Fibroblast of skin of scalp (primary cell): ENCODE measurements around the gene CHI3L1.

ENCODE experiments used
- DNase-seq: peaks from one replicate; pipeline ENCODE4 v3.0.0-alpha.2; 2013

The CHI3L1 gene

DNA sequence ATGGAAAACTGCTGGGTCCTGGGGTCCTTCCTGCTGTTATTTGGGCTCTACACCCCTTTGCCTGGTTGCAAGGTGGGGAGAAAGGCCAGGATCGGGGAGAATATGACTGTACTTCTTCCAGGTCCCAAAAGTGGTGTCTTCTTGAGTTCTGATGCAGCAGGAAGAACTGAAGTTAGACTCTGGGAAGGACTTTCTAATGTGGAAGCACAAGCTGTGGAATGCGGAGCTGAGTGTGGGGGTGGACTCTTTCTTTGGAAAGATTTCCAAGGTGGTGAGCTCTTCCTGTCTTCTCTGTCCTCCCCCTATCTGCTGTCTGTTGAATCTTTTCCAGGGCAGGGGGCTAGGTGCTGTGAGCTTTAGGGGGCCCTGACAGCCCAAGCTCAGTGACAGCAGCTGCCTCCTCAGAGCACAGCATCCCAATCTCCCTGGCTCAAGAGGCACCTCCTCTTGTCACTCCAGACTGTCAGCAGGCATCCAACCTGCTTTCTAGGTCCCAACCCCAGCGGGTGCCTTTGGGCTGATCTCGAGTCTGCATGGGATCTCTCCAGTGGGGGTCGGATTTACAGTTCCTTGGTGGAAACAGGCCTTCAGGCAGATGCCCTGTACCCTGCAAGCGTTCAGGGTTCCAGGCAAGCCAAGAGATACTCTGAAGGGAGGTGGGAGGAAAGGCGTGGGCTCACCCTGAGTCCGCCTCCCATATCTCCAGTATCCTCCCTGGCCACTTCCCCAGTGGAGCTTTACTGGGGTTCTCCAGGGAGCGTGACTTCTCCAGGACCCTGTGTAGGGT lies 35.8 kb downstream of the CHI3L1 start:
- no peak for DNase-seq

DNA sequence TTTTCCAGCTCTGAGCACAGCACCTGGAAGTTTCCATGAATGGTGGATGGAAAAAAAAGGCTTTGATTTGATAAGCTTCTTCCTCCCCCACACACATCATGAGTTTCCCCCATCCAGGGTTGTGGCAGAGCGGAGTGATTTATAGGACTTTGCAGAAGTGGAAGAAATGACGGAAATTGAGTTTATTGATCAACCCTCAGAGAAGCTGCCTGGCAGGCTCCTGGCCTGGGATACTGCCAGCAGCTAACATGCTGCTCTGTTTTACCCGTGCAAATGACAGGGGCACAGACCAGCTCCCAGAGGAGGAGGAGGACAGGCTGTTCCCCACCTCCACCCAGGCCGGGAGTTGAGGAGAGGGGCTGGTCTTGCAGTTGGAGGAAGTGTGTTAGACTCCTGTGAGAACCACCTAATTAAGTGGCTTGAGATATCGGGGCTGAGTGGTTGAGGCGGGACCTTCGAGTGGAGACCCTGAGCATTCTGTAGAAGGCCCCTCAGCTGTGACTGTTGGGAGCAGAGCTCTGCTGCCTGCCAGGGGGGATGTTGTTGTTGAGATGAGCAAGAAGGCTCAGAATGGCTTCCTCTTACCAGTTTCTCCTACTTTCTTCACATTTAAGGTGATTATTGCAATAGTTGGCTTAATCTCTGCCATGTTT lies 37.2 kb downstream of the CHI3L1 start:
- DNase-seq: no peak

DNA sequence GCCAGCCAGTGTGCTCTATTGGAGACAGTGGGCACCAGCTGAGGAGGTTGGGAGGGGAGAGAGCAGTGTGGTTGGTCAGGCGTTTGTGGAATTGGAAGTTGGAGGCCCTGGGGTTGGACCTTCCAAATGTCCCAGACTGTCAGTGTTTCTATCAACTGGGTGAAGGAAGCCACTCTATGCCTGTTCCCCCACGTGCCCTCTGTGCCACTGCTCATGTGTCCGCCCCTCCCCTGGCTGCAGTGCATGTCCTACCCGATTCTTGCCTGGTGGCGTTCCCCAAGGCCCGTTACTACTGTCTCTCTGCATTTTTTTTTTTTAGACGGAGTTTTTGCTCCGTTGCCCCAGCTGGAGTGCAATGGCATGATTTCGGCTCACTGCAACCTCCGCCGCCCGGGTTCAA lies 37.9 kb downstream of the CHI3L1 start:
- no peak for DNase-seq

DNA sequence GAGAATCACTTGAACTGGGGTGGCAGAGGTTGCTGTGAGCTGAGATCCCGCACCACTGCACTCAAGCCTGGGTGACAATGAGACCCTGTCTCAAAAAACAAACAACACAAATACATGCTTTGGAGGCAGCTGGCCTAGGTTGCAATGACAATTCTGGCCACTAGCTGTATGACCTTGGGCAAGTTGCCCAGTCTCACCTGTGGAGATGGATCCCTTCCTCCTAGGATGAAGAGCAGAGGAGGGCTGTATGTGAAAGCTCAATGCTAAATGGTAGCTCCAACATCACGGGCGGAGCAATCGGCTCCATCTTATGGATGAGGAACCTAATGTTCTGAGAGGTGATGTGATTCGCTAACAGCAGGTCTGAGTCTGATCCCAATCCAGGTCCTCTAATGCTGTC lies 38.4 kb downstream of the CHI3L1 start:
- no peak for DNase-seq

DNA sequence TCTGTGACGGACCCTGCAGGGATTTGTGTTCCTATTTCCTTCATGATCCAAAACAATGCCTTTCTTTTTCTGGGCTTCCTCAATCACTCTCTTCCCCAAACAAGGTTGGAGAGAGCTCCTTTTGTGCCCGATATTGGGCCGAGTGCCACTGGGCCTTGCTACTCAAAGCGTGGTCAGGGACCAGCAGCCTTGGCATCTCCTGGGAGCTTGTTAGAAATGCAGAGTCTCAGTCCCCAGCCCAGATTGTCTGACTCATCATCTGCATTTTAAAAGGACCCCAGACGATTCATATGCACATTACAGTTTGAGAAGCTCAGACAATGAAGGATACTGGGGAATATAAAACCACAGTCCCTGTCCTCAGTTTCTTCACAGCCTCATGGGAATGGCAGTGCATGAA lies 39.1 kb downstream of the CHI3L1 start:
- no peak for DNase-seq

DNA sequence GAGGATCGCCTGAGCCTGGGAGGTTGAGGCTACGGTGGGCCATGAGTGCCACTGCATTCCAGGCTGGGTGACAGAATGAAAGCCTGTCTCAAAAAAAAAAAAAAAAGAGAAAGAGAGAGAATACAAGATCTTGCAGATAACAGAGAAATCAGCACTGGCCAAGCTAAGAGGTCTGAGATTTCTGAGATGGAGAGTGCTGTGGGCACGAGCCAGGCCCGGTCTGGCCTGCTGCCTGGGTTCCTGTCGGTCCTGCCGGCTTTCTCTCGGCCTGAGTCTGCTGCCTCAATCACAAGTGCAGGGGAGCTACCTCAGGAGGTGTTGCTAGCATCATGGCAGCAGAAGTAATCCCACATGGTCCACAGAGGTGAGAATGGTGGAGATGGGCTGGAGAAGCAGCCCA lies 40.0 kb downstream of the CHI3L1 start:
- no peak for DNase-seq

DNA sequence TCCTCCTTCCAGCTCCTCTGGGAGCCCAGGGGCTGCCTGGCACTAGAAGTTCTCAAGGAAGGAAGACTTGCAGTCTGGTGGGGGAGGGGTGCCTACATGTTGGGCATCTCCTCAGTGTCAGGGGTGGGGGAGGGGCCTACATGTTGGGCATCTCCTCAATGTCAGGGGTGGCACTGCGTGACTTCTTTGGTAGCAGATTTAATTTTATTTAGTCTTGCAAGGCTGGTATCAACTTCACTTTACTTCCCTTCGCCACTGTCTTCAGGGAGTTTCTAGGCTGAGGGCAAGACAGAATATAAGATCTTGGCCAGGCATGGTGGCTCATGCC lies 40.5 kb downstream of the CHI3L1 start:
- no peak for DNase-seq

DNA sequence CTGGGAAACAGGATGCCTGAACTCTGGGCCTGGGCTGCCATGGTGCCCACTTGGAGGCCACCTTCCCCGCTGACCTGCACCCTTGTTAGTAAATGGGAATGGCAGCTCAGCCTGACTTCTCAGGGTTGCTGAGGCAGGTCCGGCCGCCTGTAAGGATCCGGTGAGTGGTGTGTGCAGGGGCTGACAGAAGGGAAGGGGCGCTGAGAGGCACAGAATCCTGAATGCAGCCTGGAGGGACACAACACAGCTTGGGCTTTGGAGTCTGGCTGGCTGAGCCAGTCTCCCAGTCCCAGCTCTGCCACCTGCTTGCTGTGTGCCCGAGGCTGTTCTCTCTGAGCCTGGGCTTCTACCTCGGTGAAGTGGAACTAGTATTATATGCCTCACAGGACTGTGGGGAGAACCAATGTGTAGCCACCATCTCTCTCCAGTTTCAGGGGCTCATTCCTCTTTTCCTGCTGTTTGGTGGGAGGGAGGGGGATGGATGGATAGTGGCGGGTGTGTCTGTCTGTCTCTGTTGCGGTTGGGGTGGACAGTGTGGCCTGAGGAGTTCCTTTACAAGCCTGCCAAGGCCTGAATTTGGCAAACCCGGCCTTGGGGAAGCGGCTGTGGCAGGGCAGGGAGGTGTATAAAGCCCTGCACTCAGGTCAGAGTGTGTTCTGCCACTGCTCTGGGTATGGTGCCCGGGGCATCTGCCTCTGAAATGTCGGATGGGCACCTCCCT lies 41.0 kb downstream of the CHI3L1 start:
- no peak for DNase-seq

DNA sequence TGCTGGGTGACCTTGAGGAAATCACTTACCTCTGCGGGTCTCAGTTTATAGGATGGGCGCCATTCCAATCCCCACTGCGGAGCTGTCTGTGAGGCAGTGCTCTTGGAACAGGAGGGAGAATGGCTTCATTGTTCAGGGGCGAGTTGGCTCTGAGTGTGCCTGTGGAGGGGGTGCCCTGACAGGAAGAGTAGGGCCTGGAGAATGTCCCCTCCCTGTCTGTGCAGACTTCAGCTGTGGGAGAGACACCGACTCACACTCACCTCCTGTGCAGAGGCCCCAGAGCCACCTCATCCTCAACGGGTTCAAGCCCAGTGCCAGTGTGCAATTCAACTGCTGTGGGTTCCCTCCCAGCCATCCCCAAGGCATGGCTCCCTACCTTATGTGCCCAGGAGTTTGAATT lies 41.8 kb downstream of the CHI3L1 start:
- no peak for DNase-seq

DNA sequence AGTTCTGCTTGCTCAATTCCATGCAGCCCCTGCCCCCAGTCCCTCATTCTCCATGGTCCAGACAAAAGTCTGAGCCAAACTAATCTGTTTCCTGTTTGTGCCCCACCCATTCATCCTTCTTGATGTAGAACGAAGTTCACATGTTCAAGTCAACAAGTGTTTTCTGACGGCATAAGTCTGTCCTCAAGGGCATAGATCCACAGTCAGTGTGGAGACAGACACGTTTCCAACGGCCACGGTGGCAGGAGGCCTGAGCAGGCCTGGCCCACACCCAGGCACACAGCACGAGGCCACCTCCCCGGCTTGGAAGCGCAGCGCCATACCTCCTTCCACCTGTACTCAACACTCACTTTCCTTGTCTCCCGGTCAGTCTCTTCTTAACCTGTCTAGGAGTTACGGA lies 42.9 kb downstream of the CHI3L1 start:
- no peak for DNase-seq

DNA sequence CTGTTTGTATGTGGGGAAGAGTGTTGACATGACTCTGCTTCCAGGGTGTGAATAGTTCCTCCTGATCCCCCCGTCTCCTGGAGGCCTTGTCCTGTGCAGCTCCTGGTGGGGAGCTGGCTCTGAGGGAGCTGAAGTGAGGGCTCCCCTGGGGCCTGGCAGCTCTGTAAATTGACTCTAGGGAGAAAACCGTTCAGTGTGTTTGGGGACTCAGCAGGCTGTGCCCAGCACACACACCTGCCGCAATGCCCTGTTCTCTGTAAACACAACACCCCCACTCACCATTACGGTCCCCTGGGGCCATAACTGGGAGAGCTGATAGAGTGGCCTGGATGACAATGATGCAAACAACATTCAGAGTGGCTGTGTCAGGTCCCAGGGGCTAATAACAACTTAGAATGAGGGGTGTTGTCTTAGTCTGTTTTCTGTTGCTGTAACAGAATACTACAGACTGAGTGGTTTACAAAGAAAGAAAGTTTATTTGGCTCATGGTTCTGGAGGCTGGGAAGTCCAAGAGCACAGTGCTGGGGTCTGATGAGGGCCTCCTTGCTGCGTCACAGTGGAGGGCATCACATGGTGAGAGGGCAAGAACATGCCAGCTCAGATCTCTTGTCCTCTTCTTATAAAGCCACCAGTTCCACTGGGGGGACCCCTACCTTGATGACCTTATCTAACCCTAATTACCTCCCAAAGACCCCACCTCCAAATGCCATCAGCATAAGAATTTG lies 43.7 kb downstream of the CHI3L1 start:
- no peak for DNase-seq

DNA sequence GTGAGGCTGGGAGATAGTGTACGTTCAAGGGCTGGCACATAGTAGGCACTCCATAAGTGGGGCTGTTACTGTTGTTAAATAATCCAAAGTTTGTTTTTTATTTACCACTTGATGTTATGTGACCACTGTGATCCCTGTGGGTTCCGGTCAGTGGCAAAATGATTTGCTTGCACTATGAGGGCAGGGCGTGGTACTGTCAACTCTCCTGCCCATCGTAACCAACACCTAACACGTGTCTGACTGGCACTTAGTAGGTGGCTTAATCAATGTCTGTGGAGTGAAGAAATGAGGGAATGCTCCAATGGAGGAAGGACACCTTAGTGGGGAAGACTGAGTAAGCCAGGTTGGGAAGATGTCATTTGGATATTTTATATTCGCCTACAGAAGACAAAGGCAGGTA lies 44.4 kb downstream of the CHI3L1 start:
- DNase-seq: no peak

DNA sequence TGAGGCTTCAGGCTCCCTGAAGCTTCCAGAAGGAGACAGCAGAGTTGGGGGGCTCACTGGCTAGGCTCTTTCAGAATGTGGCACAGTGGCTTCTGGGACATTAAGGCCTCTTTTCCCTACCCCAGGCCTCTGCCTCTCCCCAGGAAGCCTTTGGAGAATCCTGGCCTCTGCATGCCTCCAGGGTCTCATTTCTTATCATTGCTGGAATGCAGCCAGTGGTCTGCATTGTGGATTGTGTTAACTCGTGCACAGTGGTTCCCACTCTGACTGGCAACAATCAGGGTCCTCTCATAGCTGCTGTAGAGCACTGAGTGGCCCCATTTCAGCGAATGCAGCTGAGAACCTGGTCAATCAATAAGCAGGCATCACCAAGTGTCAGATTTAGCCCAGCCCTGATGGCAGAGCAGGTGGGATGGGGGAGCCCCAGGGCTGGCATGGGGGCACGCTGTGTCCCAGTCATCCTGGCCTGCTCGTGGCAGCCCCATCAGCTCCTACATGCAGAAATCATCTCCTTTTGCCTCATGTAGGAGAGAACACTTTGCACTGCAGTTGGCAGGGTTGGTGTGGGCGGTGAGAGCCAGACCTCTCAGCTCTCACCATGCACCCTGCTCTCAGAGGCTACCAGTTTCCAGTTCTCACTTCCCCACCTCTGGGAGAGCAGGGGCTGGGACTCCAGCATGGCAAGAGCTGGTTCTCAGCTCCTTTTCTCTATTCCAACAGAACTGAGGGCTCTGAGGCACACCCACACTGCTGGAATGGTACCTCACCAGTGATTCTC lies 45.6 kb downstream of the CHI3L1 start:
- DNase-seq: no peak

DNA sequence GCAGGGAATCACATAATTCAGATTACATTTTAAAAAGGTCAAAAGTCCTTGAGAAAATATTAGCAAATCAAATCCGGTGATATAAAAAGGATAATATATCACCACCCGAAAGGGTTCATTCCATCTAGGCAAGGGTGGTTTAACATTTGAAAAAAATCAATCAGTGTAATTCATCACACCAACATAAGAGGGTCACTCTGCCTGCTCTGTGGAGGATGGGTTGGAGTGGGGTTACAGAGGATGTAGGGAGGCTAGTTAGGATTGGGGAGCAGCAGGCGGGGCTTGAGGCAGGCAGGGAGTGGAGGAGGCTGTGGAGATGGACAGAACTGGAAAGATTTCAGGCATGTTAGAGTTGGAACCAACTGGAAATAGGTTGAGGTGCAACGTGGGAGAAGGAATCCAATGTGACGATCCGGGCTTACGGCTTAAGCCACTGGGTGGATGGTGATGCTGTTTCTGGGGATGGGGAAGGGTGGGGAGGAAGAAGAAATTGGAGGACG lies 46.5 kb downstream of the CHI3L1 start:
- no peak for DNase-seq

DNA sequence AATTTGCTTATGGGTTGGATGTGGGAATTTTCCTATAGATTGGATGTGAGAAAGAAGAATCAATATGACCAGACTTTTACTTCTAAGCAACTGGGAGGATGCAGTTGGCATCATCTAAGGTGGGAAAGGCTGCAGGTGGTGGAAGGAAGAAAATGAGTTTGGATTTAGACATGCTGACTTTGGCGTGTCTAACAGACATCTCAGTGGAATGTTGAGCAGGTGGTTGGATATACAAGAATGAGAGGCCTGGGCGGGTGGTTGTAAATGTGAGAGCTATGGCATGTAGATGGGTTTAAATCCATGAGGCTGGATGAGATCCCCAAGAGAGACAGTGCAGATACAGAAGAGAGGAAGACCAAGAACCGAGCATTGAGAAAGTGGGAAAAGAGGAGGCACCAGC lies 48.4 kb downstream of the CHI3L1 start:
- no peak for DNase-seq

DNA sequence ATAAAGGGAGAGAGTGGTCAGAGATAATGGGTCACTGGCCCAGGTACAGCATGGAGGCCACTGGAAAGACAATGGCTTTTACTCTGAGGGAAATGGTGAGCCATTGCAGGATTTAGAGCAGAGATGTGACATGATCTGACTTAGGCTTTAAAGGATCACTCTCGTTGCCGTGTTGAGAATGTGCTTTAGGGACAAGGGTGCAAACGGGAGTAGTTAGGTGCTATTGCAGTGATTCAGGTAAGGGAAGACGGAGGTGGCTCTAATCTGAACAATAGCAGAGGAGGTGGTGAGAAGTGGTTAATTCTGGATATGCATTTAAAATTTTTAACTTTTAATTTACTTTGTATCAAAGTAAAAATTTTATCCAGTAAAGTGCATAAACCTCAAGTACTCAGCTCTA lies 49.2 kb downstream of the CHI3L1 start:
- no peak for DNase-seq

DNA sequence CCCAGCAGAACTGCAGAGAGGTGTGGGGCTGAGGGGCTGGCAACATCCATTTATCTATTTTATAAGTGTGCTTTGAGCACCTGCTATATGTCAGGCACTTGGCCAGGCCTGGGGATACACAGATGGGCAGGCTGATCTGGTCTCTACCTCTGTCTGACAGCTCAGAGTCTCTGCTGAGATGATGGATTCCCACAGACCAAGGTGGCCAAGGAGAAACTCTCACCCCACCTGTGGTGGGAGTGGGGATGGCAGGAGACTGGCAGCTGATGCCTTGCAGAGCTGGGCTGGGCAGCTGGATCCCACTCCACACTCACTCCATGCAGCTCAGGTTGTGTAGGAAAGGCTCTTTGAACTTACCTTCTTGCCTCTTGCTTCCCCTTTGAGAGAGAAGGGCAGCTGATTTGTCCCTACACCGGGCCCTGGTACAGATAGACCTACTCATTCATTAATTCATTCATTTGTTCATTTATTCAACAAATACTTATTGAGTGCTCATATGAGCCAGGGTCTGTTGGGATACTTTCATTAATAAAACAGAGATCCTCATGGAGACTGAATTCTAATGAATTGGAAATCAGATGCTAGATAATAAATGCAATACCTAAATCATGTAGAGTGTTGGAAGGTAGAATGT lies 50.0 kb downstream of the CHI3L1 start:
- DNase-seq: no peak

DNA sequence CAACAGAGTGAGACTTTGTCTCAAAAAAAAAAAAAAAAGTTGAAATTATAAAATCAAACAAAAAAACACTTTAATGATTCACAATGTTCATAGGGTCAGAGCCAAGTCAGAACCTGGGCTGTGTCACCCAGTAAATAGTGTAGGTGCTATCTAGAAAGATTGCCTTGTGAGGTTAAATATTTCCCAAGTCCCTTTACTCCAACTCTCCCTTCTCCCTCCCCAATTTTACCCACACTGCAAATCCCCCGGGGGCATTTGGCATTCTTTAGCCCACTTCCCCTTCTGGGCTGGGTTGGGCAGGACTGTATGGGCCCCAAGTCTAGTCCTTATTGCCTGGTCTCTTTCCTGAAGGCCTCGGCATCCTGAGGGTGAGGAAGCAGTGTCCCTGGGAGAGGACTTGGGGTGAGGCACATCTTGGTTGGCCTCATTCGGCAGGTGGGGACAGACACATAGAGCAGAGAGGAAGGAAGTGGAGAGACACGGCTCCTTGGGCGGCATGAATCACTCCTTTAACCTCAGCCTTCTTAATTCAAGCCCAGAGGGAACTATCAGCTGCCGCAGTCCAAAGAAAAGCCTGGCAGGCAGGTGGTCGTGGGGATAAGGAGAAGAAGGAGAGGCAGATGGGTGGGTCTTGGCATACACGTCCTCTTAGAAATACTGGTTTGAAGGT lies 50.7 kb downstream of the CHI3L1 start:
- no peak for DNase-seq

DNA sequence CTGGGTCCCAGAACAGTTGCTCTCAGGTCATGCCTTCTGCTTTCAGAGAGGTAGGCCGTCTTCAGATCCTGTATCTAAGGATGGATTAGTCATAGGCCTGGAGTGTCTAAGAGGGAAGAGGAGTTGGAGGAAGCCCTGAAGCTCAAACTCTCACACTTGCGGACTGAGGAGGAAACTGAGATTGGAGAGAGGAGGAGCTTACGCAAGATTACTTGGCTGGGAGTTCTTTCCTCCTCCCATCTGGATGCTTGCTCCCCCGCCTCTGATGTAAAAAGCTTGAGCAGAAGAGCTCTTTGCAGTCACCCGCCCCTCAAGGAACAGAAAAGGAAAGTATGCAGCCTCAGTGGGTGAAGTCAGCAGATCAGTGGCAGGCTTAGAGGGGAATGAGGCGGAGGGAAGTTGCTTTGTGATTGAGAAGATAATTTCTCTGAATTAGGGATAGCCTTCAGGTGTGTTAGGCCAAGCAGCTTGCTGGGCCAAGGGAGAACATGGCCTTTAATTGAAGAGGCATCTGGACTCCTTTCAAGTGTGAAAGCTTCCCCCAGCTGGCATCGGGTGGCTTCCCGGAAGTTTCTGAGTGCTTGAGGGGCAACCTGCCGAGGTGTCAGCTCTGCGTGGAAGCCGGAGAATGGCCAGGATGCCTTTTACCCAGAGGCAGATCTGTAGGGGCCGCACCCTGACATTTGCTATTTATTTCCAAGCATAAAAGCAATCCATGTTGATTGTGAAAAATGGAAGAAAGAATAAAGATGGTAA lies 52.4 kb downstream of the CHI3L1 start:
- DNase-seq: peak; percentile 9

DNA sequence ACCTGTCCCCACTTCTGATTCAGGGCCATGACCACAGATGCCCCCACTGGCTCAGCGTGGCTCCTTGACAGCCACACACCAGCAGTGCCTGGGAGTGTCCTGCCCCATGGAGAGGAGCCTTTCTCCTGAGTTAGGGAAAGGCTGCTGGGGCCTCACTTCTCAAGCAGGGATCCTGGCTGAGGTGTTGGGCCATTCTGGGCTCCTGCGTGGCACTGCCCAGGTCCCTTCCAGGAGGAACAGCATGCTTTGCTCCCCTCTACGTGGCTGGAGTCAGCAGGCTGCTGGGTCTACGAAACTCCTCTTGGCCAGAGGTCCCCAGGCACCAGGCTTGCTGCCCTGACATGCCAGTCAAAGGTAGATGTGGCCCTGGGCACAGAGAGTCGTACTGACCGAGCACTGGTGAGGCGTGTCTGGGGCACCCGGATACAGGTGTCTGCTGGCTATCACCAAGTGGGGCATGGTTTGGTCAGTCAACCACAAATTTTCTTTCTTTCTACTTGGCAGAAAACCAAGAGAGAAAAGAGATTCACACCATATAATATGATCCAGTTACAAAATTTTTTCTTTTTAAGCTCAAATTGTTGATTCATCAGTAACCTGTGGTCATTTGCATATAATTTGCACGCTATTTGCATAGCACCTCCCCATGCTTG lies 54.8 kb downstream of the CHI3L1 start:
- DNase-seq: no peak
